ENCODE measurements around the gene CYP11A1. TPM values are rescaled to one million over a fixed set of nuclear protein-coding genes. Genes with fewer than 3 reads are reported as not detected.

CYP11A1 gene
- total RNA-seq, 1 donor from 2014 or later, result not detected

- no peaks in the 10 kb centered on the region for H3K36me3 Mint-ChIP-seq (ENCODE audit: unreplicated experiment)
- no peak for TF ChIP-seq CTCF (IDR thresholded peaks at IDR 0.05; ENCODE audit: partially characterized antibody, unreplicated experiment)
- H3K9me3 Mint-ChIP-seq (ENCODE audit: unreplicated experiment), result no peaks in the 10 kb centered on the region
- H3K4me1 Mint-ChIP-seq (ENCODE audit: low read depth, unreplicated experiment), result peaks cover 3% of the 10 kb centered on the region
- DNase-seq, result no peak
- H3K27me3 Mint-ChIP-seq (ENCODE audit: unreplicated experiment), result peaks cover 4% of the 10 kb centered on the region
- no peak overlapping the region for H3K27ac Mint-ChIP-seq (ENCODE audit: unreplicated experiment)
- no peak overlapping the region for H3K4me3 Mint-ChIP-seq (ENCODE audit: unreplicated experiment)
Observed at GRCh38 chr15:74400915-74401757, 33.7 kb upstream of the CYP11A1 start.

- no peak overlapping the region for H3K27ac Mint-ChIP-seq (ENCODE audit: unreplicated experiment)
- H3K27me3 Mint-ChIP-seq (ENCODE audit: unreplicated experiment), result peaks cover 4% of the 10 kb centered on the region
- H3K4me1 Mint-ChIP-seq (ENCODE audit: low read depth, unreplicated experiment), result peaks cover 6% of the 10 kb centered on the region
- H3K9me3 Mint-ChIP-seq (ENCODE audit: unreplicated experiment), result peaks cover 2% of the 10 kb centered on the region
- H3K4me3 Mint-ChIP-seq (ENCODE audit: unreplicated experiment), result no peak overlapping the region
- no peaks in the 10 kb centered on the region for H3K36me3 Mint-ChIP-seq (ENCODE audit: unreplicated experiment)
- DNase-seq, result no peak
- no peak for TF ChIP-seq CTCF (IDR thresholded peaks at IDR 0.05; ENCODE audit: partially characterized antibody, unreplicated experiment)
Observed at GRCh38 chr15:74400313-74400860, 32.9 kb upstream of the CYP11A1 start.

GRCh38 chr15:74399511-74400312, 32.3 kb upstream of the CYP11A1 start:
- peaks cover 4% of the 10 kb centered on the region for H3K27me3 Mint-ChIP-seq (ENCODE audit: unreplicated experiment)
- H3K36me3 Mint-ChIP-seq (ENCODE audit: unreplicated experiment), result no peaks in the 10 kb centered on the region
- no peak overlapping the region for H3K27ac Mint-ChIP-seq (ENCODE audit: unreplicated experiment)
- H3K9me3 Mint-ChIP-seq (ENCODE audit: unreplicated experiment), result peaks cover 2% of the 10 kb centered on the region
- no peak overlapping the region for H3K4me3 Mint-ChIP-seq (ENCODE audit: unreplicated experiment)
- peaks cover 6% of the 10 kb centered on the region for H3K4me1 Mint-ChIP-seq (ENCODE audit: low read depth, unreplicated experiment)
- DNase-seq, result no peak
- no peak for TF ChIP-seq CTCF (IDR thresholded peaks at IDR 0.05; ENCODE audit: partially characterized antibody, unreplicated experiment)

- peaks cover 3% of the 10 kb centered on the region for H3K9me3 Mint-ChIP-seq (ENCODE audit: unreplicated experiment)
Observed at GRCh38 chr15:74399100-74399499, 31.7 kb upstream of the CYP11A1 start.

More at GRCh38 chr15:74399100-74399499, 31.7 kb upstream of the CYP11A1 start:
- Mint-ChIP-seq H3K36me3 (ENCODE audit: unreplicated experiment) (no peaks in the 10 kb centered on the region), H3K4me3 (ENCODE audit: unreplicated experiment) (no peak overlapping the region), H3K27me3 (ENCODE audit: unreplicated experiment) (peaks cover 5% of the 10 kb centered on the region), H3K4me1 (ENCODE audit: low read depth, unreplicated experiment) (peaks cover 6% of the 10 kb centered on the region), H3K27ac (ENCODE audit: unreplicated experiment) (no peak overlapping the region)
- DNase-seq, result no peak
- no peak for TF ChIP-seq CTCF (IDR thresholded peaks at IDR 0.05; ENCODE audit: partially characterized antibody, unreplicated experiment)
